Measurements from ENCODE around the gene ZBTB47.

The ZBTB47 gene

DNA sequence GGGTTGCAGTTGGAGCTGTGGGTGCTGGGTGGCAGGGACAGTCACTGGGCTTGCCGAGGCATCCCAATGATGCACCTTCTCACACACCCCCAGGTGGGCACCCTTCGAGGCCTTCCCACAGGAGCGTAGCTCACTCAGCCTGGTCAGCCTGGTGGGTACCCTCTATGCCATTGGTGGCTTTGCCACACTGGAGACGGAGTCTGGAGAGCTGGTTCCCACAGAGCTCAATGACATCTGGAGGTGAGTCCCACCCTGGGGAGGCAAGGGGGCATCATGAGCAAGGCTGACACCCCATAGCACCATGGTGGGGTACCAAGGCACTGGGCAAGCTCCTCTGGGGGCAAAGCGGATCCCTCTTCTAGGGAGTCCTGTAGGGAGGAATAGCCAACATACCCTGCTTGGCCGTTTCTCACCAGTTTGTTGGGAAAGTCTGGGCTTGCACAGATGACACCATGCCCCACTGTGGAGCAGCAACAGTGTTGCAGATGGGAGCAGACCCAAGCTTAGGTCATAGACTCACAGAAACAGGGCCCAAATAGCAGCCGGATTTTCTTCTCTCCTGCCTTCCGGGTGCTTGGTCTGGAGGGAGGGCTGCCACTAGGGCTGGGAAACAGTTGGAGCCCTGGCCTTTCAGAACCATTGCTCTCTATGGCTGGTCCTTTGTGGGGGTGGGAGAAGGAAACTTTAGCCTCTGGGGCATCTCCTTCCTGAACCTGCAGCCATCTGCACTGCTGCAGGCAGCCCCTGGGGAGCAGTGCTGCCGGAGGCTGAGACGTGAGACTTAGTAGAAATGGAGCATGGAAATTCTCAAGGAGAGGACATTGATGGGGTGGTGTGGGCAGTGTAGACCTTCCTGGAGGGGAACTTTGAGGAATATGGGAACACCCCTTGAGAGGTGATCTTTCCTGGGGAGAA lies 37.5 kb downstream of the ZBTB47 start:
- POLR2A ChIA-PET: no interaction called here
- no peak for DNase-seq (ENCODE audit: low read depth, low spot score)
- TF ChIP-seq CTCF (IDR thresholded peaks at IDR 0.05; ENCODE audit: insufficient read depth, low read length, missing control alignments): no peak
- CTCF ChIA-PET: no interaction called here
- H3K4me3 ChIP-seq (ENCODE audit: low read depth, low read length): no peak overlapping the region

DNA sequence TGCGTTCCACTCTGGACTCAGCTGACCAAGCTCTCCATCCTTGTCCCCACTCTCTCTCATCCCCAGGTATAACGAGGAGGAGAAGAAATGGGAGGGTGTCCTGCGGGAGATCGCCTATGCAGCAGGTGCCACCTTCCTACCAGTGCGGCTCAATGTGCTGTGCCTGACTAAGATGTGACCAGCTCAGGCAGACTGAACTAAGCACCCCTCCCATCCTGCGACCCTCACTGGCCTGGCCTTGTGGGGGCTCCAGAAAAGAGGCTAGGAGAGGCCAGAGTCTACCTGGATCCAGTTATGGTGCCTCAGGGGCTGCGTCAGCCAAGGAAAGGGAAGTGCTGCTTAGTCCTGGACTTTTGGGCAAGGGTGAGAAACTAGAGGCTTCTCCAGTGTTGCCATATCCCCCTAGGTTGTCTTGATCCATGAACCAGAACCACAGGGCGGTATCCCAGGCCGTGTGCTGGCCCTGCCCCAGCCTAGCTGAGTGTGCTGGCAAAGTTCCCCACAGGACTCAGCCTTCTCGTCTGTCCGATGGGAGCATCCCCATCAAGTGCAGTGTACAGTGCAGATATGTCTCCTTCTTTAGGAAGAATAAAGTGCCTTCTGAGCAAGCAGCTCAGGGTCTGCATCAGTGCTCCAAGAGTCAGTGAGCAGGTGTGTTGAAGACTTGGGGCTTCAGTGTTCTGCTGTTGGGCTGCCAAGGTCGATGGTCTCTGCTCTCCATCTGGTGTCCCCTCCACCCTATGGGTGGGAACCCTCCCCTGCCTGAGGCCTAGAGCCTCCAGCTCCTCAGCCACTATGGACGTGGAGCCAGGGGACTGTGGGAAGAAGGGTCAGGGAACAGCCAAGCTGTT lies 38.5 kb downstream of the ZBTB47 start:
- DNase-seq (ENCODE audit: low read depth, low spot score): no peak
- no peak for TF ChIP-seq CTCF (IDR thresholded peaks at IDR 0.05; ENCODE audit: insufficient read depth, low read length, missing control alignments)
- no peak overlapping the region for H3K4me3 ChIP-seq (ENCODE audit: low read depth, low read length)
- CTCF ChIA-PET: interaction anchor here (0.9 kb wide), 1 partner anchor 14 kb away, joined by 4 read pairs; no protein-coding TSS in a partner anchor
- POLR2A ChIA-PET: no interaction called here

GRCh38 chr3:42692667-42693529 lies 39.4 kb downstream of the ZBTB47 start:
- ChIA-PET CTCF (interaction anchor here (0.9 kb wide), 1 partner anchor 13 kb away, joined by 4 read pairs; no protein-coding TSS in a partner anchor), POLR2A (no interaction called here)
- no peak for TF ChIP-seq CTCF (IDR thresholded peaks at IDR 0.05; ENCODE audit: insufficient read depth, low read length, missing control alignments)
- no peak overlapping the region for H3K4me3 ChIP-seq (ENCODE audit: low read depth, low read length)
- DNase-seq (ENCODE audit: low read depth, low spot score): no peak

DNA sequence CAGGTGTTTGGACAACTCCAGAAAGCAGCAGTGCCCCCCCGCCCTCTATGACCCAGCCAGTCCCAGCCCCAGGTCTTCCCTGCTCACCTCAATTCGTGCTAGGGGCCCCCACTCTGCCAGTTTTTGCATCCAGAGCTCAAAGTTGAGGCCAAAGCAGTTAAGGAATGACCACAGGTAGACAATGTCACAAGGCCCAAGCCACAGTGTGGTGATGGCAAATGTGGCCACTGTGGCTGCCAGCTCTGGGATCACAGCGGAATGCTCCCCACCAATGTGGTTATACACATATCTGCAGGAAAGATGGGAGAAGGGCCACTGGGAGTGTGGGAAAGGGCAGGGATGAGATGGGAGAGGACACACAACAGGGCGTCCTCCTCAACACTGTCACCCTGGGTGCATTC lies 40.0 kb downstream of the ZBTB47 start:
- ChIA-PET CTCF (no interaction called here), POLR2A (no interaction called here)
- no peak for DNase-seq (ENCODE audit: low read depth, low spot score)
- no peak for TF ChIP-seq CTCF (IDR thresholded peaks at IDR 0.05; ENCODE audit: insufficient read depth, low read length, missing control alignments)
- no peak overlapping the region for H3K4me3 ChIP-seq (ENCODE audit: low read depth, low read length)

DNA sequence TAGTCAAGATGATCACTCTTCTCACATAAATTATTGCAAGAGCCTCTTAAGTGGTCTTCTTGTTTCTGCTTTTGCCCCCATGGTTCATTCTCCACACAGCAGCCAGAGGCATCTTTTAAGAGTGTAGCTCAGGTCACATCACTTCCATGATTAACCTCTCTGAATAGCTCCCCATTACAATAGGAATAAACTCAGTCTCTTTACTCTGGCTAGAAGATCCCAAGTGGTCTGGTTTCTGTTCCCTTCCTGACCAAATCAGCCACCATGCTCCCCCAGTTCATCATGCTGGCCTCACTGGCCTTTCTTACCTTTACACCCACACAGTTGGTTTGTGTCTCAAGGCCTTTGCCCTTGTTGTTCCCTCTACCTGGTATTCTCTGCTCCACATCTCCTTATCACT lies 40.9 kb downstream of the ZBTB47 start:
- ChIA-PET CTCF (no interaction called here), POLR2A (no interaction called here)
- DNase-seq (ENCODE audit: low read depth, low spot score): no peak
- H3K4me3 ChIP-seq (ENCODE audit: low read depth, low read length): no peak overlapping the region
- no peak for TF ChIP-seq CTCF (IDR thresholded peaks at IDR 0.05; ENCODE audit: insufficient read depth, low read length, missing control alignments)

Data from AG04449 (cell line).